Measurements from ENCODE around the gene TST.

GRCh38 chr22:37024339-37025157, 5.3 kb upstream of the TST start:
- TF ChIP-seq POLR2A (IDR thresholded peaks at IDR 0.05) (no peak), CTCF (IDR thresholded peaks at IDR 0.05) (no peak), EP300 (IDR thresholded peaks at IDR 0.05) (no peak)

All from tibial nerve (tissue), 4 donors.